ENCODE measurements around the gene ZRANB1.

DNA sequence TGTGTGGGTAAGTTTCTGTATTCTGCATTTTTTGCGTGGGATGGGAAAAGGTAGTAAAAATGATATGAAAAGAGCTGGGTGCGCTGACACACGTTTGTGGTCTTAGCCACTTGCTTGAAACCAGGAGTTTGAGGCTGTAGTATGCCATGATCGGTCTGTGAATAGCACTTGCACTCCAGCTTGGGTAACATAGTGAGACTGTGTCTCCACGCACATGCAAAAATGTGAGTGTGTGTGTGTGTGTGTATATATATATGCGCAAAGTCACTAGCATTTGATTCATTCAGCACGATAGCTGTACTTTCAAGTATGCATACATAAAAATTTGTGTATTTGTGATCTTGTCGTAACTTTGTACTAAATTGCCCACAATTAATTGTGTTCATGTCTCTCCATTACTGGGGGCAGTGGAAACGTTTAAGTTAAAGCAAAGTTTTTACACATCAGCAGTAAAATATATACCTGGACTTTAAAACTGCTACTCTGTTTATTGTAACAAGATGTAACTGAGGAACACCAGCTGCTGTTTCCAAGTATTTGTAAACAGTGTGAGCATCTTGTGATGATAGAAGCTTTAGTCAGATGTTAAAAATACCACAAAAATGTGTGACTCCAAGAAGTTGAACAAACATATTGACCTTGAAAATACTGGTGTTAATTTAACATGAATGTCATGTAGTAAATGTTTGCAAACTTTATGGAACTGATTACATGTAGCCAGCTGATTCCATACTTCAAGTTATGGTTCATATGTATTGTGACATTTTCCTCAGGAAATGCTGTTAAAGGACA lies 1.6 kb downstream of the ZRANB1 start:
- TF ChIP-seq, protein P1, sequence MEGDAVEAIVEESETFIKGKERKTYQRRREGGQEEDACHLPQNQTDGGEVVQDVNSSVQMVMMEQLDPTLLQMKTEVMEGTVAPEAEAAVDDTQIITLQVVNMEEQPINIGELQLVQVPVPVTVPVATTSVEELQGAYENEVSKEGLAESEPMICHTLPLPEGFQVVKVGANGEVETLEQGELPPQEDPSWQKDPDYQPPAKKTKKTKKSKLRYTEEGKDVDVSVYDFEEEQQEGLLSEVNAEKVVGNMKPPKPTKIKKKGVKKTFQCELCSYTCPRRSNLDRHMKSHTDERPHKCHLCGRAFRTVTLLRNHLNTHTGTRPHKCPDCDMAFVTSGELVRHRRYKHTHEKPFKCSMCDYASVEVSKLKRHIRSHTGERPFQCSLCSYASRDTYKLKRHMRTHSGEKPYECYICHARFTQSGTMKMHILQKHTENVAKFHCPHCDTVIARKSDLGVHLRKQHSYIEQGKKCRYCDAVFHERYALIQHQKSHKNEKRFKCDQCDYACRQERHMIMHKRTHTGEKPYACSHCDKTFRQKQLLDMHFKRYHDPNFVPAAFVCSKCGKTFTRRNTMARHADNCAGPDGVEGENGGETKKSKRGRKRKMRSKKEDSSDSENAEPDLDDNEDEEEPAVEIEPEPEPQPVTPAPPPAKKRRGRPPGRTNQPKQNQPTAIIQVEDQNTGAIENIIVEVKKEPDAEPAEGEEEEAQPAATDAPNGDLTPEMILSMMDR (IDR thresholded peaks at IDR 0.05) = no peak
- TF ChIP-seq POLR2A (IDR thresholded peaks at IDR 0.05) = no peak

Data from thyroid gland (tissue), 4 donors.